GM19397 (cell line): ENCODE data around the gene EFCAB12.
A peak's percentile ranks its signal among the peaks of the same experiment; 100 is the strongest.
"Not testable (repeated sequence)": the region's sequence is repeated elsewhere in the genome, so short reads cannot be mapped to it uniquely, and the experiment has no call there.

ENCODE experiments used
- ATAC-seq: cut with Tn5 transposase; IDR thresholded peaks from one replicate; pipeline ENCODE4 v1.9.1; 2021; ENCODE audit warnings: mild to moderate bottlenecking, moderate library complexity; ENCODE audit not compliant: unreplicated experiment

EFCAB12 gene

DNA sequence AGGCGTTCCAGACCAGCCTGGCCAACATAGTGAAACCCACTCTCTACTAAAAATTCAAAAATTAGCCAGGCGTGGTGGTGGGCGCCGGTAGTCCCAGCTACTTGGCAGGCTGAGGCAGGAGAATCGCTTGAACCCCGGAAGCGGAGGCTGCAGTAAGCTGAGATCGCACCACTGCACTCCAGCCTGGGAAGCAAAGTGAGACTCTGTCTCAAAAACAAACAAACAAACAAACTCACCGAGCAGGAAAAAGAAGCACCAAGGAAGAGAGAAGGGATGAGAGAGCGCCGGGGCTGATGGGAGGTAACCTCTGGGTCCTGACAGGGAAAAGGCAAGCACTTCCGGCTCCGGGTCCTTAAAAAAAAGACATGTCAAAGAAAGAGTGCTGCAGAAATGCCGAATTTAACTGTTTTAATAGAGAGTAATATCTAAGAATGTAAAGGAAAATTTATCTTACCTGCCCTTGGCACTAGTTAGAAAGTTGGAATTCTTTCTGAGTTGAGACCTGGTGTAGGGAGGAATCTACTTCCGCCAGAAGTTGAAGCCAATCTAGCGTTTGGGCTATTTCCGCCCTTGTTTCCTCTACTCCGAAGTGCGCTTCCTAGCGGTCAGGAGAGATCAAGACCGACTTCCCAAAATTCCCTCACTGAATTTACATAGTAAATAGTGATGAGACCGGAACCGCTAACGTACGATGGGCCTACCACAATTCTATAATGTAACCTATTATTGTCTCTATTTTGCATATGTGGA lies 29.1 kb downstream of the EFCAB12 start:
- ATAC-seq, result peak; percentile 59

DNA sequence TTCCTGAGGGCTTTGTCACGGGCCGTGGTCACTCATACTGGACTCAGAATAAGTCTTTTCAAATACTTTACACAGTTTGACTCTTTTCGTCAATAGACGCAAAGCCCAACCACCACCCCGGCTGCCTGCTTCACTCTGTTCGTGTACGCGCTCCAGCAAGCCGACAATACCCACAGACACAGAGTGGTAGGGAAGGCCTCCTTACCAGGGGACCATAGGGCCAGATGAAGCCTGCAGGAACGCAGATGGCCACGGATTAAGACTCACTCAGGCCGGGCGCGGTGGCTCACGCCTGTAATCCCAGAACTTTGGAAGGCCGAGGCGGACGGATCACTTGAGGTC lies 29.7 kb downstream of the EFCAB12 start:
- peak; percentile 13 for ATAC-seq

DNA sequence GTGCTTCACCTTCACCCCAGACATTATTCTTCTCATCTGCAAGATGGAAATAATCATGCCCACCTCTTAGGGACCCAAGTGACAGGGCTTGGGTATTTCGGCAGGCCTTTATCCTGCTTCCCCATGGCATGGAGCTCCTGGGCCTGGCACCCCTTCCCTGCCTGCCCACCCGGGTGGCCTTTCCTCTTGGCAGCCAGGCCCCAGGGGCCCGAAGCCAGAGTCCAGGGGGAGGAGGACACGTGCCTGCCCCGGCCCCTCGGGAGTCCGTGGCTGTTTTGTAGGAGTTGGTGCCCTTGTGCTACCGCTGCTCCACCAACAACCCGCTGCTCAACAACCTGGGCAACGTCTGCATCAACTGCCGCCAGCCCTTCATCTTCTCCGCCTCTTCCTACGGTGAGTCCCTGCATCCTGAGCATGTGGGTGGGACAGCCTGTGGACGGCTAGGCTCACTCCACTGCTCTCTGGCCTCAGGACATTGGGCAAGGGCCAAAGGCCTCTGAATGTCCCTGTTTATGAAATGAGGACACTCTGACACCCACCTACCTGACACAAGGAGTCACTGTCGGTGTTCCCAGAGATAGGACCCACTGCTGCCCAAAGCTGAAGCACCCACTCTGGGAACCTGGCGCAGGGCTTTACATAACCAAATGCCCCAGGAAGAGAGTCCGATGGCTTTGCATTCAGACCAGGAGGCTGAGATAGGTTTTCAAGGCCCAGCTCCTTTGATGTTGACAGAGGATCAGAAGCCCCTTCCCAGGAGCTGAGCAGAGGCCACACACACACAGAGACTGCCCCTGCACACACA lies 34.5 kb downstream of the EFCAB12 start:
- not testable (repeated sequence) for ATAC-seq

DNA sequence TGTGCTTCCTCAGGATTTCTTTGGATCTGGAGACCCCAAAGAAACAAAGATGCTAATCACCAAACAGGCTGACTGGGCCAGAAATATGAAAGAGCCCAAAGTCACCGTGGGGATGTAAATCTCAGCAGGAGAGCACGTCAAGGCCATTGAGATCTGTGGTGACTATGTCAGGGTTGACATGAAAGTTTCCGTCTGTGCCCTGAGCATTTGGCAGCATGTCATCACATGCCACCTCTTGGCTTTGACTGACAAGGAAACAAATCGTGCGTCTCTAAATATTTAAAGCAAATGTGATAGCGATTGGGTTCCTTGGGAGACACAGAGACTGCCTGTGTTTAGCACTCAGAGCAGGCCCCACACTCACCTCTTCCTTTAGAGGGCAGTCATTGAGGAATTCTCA lies 35.2 kb downstream of the EFCAB12 start:
- ATAC-seq, result no peak

DNA sequence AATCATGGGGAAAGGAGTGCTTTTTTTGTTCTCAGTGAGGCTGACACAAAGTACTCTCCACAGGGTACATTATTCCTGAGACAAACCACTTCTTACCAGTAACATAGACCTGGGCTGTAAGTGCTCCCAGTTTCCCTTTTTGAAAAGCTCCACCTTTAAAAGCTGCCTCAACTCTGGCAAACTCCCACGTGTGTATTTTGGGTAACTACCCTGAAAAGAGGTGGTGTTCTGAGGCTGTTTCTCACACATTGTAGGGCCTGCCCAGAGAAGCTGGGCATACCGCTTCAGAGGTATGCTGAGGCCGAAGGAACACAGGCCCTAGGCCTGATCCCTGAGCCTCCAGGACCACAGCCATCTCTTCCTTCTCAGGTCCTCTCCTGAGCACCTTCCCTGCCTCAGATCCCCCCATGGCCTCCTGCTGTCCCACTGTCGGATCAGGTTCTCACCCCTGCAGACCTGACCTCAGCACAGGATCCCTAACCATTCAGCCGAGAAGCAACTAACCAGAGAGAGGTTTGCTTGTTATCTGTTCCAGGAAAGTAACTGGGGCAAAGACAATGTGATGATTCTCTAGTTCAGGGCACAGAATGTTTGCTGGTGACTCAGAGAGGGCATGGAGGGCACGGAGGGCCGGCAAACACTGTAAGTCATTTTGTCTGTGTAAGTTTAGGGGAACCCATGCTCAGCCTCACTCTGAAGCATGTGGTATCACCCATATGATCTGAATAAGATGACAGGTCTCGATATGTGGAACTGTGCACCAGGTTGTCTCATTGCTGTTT lies 36.1 kb downstream of the EFCAB12 start:
- ATAC-seq, result not testable (repeated sequence)

DNA sequence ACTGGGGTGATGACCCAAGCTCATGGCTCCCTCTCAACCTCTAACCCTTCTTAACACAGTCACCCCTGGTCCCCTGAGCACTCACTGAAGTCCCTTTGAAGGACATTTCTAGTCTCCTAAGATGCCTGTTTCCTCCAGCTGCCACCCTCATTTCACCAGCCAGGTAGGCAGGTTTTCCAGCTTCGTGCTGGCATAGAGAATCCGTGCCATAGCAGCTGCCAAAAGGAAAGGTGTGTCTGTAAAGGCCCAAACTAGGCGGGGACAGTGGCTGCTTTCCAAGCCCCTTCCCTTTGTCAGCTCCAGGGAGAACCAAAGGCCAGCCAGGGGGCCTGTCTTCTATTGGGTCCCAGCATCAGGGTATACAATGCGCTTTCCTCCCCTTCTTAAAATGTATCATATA lies 36.9 kb downstream of the EFCAB12 start:
- not testable (repeated sequence) for ATAC-seq

DNA sequence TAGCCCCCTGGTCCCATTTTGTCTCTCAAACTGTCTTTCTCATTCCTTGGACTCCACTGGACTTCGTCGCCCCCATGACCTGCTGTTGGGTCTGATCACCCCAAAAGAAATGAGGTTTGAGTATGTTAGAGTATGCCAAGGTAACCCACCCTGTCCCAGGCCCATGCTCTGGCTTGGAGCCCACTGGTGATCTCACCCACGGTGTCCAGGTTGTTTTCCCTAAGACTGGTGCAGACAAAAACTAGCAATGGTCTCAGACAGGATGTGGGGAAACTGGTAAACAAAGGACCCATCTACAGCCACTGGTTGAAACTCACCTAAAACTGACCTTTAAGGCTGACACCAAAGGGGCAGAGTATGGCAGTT lies 38.9 kb downstream of the EFCAB12 start:
- no peak for ATAC-seq

DNA sequence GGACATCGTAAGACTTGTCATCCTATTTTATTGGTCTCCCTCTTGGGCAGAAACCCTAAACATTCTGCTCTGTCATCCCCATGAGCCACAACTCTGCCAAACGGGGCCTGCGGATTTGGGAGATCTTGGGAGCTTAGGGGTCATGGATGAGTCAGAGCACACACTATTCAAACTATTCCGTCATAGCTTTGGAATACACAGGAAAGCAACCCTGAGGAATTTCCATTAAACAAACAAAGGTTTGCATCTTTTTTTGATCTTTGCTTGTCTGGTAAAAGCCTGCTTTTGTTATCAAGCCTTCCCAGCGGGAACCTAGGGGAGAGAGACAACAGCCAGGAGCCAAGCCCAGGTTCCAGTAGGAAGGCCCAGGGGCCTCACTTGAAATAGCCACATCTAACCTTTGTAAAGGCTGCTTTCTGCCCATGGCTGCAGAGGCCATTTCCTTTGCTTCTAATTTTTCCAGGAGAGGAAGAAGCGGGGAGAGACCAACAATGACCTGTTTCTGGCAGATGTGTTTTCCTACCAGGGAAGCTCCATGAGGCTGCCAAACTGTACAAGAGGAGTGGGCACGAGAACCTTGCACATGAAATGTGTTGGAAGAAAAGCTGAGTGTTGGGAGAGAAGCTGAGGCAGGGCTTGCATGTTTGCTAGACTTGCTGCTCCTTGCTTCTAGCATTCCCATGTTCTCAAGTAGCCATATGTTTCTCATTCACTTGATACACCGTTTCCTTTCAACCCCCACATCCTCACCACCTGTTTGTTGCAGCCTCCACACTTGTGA lies 39.5 kb downstream of the EFCAB12 start:
- not testable (repeated sequence) for ATAC-seq

DNA sequence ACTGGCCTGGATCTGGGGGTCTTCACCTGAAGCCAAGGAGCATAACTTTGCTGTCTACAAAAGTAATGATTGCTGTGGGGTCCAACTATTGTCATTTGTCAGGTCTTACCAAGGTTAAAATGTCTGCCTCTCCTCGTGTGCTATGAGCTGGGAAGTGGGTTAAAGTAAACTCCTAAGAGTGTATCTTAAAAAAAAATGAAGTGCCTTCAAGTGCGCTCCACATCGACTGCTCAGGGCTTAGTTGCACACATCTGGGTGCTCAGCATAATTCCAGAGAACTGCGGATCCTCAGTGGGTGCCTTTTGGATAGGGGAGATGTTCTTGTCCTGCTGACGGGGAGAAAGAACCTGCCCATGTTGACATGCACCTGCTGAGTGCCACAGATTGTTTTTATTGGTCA lies 40.9 kb downstream of the EFCAB12 start:
- ATAC-seq, result no peak

DNA sequence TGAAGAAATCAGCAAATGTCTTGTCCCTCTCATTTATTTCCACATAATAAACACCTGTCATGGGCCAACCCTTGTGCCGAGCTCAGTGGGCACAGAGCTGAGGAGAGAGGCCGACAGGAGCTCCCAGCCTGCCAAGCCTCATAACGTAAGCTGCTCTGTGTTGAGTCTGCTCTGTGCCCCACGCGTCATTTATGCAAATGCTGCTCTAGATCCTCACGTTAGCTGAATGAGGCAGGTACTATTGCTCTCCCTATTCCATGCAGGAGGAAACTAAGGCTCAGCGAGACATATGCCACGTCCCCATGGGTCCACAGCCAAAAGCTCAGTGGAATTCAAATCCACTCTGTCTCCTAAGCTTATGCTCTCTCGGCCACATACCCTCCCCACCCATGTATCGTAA lies 41.5 kb downstream of the EFCAB12 start:
- ATAC-seq, result no peak

DNA sequence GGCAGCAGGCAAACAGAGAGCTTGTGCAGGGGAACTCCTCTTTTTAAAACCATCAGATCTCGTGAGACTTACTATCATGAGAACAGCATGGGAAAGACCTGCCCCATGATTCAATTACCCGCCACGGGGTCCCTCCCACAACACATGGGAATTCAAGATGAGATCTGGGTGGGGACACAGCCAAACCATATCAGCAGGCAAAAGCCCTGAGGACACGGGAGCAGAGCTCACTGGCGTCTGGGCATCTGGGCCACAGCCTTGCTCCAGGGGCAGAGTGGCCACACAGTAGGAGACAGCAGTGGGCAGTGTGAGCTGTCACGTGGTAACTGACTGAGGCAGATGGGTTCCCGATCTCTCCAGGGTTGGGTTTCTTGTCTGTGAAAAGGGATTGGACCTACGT lies 42.9 kb downstream of the EFCAB12 start:
- ATAC-seq, result not testable (repeated sequence)

DNA sequence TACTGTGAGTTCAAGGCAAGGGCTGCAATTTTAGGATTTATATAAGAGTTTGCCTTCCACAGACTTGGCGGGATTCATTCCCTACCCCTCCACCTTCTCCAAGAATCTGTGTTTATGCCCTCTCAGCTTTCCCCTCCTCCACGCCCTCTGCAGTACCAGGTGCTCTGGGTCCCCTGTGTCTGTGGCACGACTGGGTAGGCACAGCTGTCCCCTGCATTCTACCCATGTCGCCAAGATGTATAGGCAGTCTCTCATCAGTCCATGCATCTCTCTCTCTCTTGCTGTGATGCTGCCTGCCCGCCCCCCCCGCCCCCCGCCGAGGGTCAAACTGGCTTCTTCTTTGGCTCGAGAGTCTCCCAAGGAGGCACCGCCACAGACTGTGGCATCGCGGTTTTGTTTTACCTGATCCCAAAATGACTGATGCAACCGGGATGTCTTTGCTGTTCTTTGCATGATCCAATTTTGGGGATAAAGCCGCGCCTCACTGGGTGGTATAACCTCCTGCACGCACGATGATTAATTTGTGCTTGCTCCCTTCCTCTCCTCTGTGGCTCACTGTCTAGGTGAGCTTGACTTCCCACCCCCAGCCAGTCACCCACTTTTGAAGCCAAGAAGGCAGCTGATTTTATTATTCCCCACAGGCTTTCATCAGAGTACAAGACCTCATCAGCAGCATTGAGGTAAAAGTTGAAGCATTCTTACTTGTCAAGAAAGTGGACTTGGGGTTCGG lies 43.7 kb downstream of the EFCAB12 start:
- no peak for ATAC-seq

DNA sequence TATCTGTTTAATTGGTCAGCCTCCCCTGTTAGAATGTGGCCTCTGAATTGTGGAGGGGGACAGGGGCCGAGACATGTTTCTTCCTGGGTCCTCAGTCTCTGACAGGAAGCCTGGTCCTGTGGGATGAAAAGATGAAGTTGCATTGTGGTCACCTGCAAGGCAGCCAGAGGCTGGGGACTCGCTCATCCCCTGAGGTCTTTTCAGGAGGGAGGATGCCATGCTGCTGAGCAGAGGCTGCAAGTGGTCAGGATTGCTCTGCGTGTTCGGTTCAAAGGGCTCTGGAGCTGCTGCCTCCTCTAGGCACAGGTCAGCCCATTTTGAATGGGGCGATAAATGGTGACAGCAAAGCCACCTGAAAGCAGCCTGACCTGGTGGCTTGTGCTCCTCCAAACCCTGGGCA lies 44.3 kb downstream of the EFCAB12 start:
- not testable (repeated sequence) for ATAC-seq

DNA sequence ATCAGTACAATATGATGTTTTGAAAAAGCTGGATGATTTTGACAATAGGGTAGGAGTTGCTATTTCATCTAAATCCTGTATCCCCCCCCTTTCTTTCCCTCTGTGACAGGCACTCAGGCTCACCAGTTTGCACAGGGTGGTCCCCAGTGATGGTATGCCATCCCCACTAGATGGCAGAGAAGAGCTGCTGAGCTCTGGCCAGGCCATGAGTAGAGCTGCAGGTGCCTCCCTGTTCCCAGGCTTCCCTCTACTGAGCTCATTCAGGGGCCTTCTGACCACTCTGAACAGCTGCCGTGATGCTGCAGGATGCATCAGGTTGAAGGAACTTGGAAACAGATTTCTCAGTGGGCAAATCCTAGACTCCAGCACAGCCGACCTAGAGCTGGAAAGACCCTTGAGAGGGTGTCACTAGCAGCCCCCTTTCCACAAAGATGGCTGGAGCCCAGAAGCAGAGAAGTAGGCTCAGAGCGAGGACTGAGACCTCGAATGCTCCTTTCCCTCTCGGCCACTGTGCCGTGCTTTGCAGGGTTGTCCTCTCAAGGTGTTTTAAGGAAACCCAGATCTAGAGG lies 45.1 kb downstream of the EFCAB12 start:
- peak; percentile 89 for ATAC-seq

DNA sequence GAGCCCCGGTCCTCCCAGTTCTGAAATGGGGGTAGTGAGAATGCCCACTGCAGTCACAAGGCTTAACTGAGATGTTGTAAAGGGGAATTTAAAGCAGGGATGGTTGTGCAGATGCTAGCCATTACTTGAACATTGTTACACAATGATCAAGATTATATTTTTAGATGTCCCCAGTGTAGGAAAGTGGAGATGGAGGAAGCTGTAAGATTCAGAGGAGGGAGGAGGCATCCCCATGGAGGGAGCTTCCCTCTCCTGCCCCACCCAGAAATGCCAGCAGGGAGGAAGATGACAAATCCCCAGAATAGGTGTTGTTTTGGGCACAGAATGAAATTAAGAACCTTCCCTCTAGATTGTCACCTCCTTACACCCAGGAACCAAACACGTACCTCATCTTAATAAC lies 46.1 kb downstream of the EFCAB12 start:
- no peak for ATAC-seq

DNA sequence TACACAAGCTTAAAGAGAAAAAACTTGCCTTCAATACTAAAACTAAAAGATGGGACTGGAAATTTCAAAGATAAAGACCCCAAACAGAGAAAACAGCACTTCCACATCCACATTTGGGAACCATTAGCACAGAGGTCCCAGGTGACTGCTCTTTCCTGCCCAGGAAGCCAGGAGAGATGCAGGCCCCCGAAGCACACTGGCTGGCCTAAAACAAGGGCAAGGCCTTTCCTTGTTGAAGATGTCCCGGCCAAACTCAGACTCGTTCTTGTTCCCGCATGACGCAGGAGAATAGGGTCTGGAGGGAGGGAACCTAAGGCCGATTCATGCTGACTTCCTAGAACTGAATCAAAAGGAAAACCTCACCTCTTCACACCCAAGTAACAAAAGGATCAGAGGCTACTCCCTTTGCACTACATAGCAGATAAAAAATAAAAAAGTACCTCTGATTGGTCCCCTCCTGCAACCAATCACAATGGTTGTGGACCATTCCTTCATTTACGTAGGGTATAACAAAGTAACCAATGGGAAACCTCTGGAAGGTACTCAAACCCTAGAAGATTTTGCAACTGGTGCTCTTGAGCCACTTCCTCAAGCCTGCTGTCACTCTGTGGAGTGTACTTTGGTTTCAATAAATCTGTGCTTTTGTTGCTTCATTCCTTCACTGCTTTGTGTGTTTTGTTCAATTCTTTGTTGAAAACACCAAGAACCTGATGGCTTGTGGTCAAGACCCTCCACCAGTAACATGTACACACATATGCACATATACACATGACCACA lies 48.7 kb downstream of the EFCAB12 start:
- no peak for ATAC-seq

DNA sequence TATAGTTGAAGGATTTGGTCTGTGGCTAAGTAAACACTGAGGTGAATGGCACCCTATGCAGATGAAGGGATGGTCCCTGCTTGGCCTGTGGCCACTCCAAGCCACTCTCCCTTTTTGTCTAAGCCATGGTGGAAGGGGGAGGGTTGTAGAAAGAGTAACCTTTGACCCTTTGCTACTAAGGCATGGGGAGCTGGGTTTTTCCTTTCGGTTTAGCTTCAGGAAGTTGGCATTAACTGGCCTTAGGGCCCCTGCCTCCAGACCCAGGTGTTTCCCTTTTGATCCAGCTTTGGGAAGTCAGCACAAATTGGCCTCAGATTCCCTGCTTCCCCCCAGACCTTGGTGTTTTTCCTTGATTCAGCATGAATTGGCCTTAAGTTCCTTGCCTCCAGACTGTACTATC lies 49.5 kb downstream of the EFCAB12 start:
- no peak for ATAC-seq

DNA sequence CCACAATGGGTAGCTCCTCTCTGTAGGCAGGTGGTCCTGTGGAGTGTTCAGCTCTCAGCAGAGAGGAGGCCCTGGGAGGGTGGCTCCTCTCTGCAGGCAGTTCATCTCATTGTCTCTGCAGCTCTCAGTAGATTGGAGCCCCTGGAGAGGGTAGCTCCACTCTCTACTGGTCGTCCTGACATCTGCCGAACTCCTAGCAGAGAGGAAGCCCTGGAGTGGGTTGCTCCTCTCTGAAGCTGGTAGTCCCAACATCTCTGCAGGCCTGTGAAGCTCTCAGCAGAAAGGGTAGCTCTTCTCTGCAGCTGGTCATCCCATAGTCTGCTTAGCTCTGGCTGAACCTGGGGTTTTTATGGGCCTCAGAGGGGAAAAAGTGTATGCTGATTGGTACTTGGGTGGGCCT lies 50.8 kb downstream of the EFCAB12 start:
- ATAC-seq, result no peak

DNA sequence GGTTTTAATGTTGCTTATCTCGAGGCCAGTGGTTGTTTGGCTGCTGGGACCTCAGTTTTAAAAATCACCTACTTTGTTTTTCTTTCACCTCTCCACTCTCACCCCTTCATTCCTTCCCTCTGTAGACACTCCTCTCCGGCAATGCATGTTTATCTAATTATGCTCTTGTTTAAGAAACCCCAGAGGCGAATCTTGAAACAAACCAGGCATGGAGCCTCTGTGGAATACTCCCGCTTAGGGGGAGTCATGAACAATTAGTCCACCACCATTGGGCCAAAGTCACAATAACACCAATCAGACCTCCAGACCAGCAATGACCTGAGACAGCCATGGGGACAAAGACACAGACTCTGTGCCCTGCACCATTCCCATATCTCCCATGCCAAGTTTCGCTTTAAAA lies 53.3 kb downstream of the EFCAB12 start:
- no peak for ATAC-seq
